ENCODE results near the gene TMEM63A. TPM values are rescaled to one million over a fixed set of nuclear protein-coding genes. Genes with fewer than 3 reads are reported as not detected.

The TMEM63A gene
- total RNA-seq, 1 experiment from 2014 or later: 115 TPM

DNA sequence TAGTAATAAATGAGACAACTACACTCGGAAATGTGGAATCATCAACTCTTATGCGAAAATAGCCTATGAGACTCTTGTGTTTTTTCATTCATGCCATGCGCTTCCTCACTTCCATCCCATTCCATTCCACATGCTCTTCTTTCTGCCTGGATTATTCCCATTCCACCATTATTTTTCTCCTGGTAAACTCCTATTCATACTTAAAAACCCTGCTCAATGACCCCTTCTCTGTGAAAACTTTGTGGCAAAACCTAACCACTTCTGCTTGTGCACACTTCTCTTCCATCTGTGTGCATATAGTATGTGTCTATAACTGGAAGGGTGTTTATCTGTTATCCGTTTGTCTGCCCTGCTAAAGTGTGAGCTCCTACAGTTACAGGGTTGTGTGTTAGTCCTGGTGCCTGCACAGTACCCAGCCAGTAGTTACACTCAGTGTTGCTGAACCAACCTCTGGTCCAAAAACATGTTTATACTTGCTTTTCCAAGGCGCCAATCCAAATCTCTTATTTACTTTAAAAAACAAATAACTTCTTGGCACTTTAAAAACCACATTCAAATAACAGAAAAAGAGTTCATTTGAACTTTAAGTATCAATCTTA is 61.6 kb downstream of the TMEM63A start:
- peaks cover 35% of the 10 kb centered on the region for H3K4me1 ChIP-seq (replicated peaks; ENCODE audit: insufficient read depth)
- CTCF ChIA-PET: no interaction called here
- H3K4me2 ChIP-seq: no peak overlapping the region
- peak overlapping the region; percentile 16; the same call in 1 of the 2 replicates for H3K27ac ChIP-seq
- H3K4me3 ChIP-seq: no peak overlapping the region
- TF ChIP-seq, protein P1, sequence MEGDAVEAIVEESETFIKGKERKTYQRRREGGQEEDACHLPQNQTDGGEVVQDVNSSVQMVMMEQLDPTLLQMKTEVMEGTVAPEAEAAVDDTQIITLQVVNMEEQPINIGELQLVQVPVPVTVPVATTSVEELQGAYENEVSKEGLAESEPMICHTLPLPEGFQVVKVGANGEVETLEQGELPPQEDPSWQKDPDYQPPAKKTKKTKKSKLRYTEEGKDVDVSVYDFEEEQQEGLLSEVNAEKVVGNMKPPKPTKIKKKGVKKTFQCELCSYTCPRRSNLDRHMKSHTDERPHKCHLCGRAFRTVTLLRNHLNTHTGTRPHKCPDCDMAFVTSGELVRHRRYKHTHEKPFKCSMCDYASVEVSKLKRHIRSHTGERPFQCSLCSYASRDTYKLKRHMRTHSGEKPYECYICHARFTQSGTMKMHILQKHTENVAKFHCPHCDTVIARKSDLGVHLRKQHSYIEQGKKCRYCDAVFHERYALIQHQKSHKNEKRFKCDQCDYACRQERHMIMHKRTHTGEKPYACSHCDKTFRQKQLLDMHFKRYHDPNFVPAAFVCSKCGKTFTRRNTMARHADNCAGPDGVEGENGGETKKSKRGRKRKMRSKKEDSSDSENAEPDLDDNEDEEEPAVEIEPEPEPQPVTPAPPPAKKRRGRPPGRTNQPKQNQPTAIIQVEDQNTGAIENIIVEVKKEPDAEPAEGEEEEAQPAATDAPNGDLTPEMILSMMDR (conservative IDR thresholded peaks at IDR 0.05): no peak
- no peak for TF ChIP-seq EZH2 (IDR thresholded peaks at IDR 0.05; ENCODE audit: low read depth)
- peaks cover 13% of the 10 kb centered on the region; the same call in 1 of the 2 replicates for H3F3A ChIP-seq (ENCODE audit: insufficient read depth, low read depth)
- peaks cover 51% of the 10 kb centered on the region for H3K36me3 ChIP-seq (ENCODE audit: low read depth)
- no peak overlapping the region for H2AFZ ChIP-seq
- H3K79me2 ChIP-seq (ENCODE audit: low read depth): peaks cover 80% of the 10 kb centered on the region
- H3K27me3 ChIP-seq (ENCODE audit: insufficient read depth, low read depth): no peaks in the 10 kb centered on the region
- POLR2A ChIA-PET (ENCODE audit: unreplicated experiment): no interaction called here
- H3K9me3 ChIP-seq (ENCODE audit: insufficient read depth, low read depth): no peaks in the 10 kb centered on the region
- no peak for DNase-seq
- BruUV-seq (replicated peaks): no TSS peak
- H3K9me2 ChIP-seq (ENCODE audit: insufficient read depth): no peaks in the 10 kb centered on the region; the same call in 1 of the 2 replicates
- intact Hi-C loops (cut with micrococcal nuclease; ENCODE audit: unreplicated experiment): no loop called here
- peaks cover 3% of the 10 kb centered on the region; the same call in 1 of the 2 replicates for H4K20me1 ChIP-seq (ENCODE audit: insufficient read depth)

GRCh38 chr1:225819346-225820192 is 62.6 kb downstream of the TMEM63A start:
- no peaks in the 10 kb centered on the region for H3K27me3 ChIP-seq (ENCODE audit: insufficient read depth, low read depth)
- intact Hi-C loops (cut with micrococcal nuclease; ENCODE audit: unreplicated experiment): no loop called here
- H3K9me2 ChIP-seq (ENCODE audit: insufficient read depth): no peaks in the 10 kb centered on the region; the same call in 1 of the 2 replicates
- POLR2A ChIA-PET (ENCODE audit: unreplicated experiment): interaction anchor here (0.6 kb wide), 1 partner anchor 242 kb away, joined by 3 read pairs; no protein-coding TSS in a partner anchor
- H4K20me1 ChIP-seq (ENCODE audit: insufficient read depth): no peaks in the 10 kb centered on the region
- H3F3A ChIP-seq (ENCODE audit: insufficient read depth, low read depth): peaks cover 17% of the 10 kb centered on the region
- no TSS peak for BruUV-seq (replicated peaks)
- H3K4me2 ChIP-seq: no peak overlapping the region
- H3K79me2 ChIP-seq (ENCODE audit: low read depth): peaks cover 80% of the 10 kb centered on the region
- H3K4me1 ChIP-seq (replicated peaks; ENCODE audit: insufficient read depth): peaks cover 46% of the 10 kb centered on the region
- TF ChIP-seq, protein P1 (conservative IDR thresholded peaks at IDR 0.05): no peak
- TF ChIP-seq EZH2 (IDR thresholded peaks at IDR 0.05; ENCODE audit: low read depth): no peak
- H2AFZ ChIP-seq: no peak overlapping the region
- CTCF ChIA-PET: no interaction called here
- peaks cover 58% of the 10 kb centered on the region for H3K36me3 ChIP-seq (ENCODE audit: low read depth)
- DNase-seq: peak in 1 of 2 experiments; percentile 3
- peak overlapping the region; percentile 16; the same call in 1 of the 2 replicates for H3K27ac ChIP-seq
- H3K4me3 ChIP-seq: no peak overlapping the region
- no peaks in the 10 kb centered on the region for H3K9me3 ChIP-seq (ENCODE audit: insufficient read depth, low read depth)

- Histone ChIP-seq H3K9me2 (ENCODE audit: insufficient read depth) (no peaks in the 10 kb centered on the region; the same call in 1 of the 2 replicates), H3K79me2 (ENCODE audit: low read depth) (peaks cover 78% of the 10 kb centered on the region), H3K27ac (peak overlapping the region; percentile 93), H3F3A (ENCODE audit: insufficient read depth, low read depth) (peaks cover 27% of the 10 kb centered on the region), H2AFZ (no peak overlapping the region), H3K36me3 (ENCODE audit: low read depth) (peaks cover 64% of the 10 kb centered on the region), H3K9me3 (ENCODE audit: insufficient read depth, low read depth) (no peaks in the 10 kb centered on the region), H3K4me3 (0 out of 2 replicates have a peak overlapping the region, but pooled peaks have one; percentile 5), H3K27me3 (ENCODE audit: insufficient read depth, low read depth) (no peaks in the 10 kb centered on the region), H3K4me2 (peak overlapping the region; percentile 61), H4K20me1 (ENCODE audit: insufficient read depth) (no peaks in the 10 kb centered on the region), H3K4me1 (replicated peaks; ENCODE audit: insufficient read depth) (peaks cover 56% of the 10 kb centered on the region)
- intact Hi-C loops (cut with micrococcal nuclease; ENCODE audit: unreplicated experiment): no loop called here
- no TSS peak for BruUV-seq (replicated peaks)
- no peak for DNase-seq
- POLR2A ChIA-PET (ENCODE audit: unreplicated experiment): interaction anchor here (0.6 to 0.7 kb wide), 3 partner anchors 9 to 27 kb away, joined by 3 to 6 read pairs (median 4); no protein-coding TSS in a partner anchor
- TF ChIP-seq, protein P1 (conservative IDR thresholded peaks at IDR 0.05): no peak
- no peak for TF ChIP-seq EZH2 (IDR thresholded peaks at IDR 0.05; ENCODE audit: low read depth)
- CTCF ChIA-PET: no interaction called here
These were observed 64.0 kb downstream of the TMEM63A start for GRCh38 chr1:225818229-225818628.

Measured in PC-9 (cell line).